ENCODE measurements around the gene TRIM54.
A peak's percentile ranks its signal among the peaks of the same experiment; 100 is the strongest.

GRCh38 chr2:27356382-27357181, 74.4 kb downstream of the TRIM54 start, which contains the start of gene GTF3C2:
- TF ChIP-seq CTCF (IDR thresholded peaks at IDR 0.05 in 2 of 3, conservative IDR thresholded peaks at IDR 0.05 in 1 of 3; ENCODE audit: borderline replicate concordance in 1 of 3, insufficient read depth in 1 of 3, low read depth in 2 of 3, low read length in 2 of 3): no peak
- peak; percentile 75; the same call in 1 of the 2 replicates for TF ChIP-seq SP1 (IDR thresholded peaks at IDR 0.05; ENCODE audit: low read depth)

All from HCT116 (cell line).